WTC11 (cell line): ENCODE data around the gene CSNK1A1L.

Experiments used
- SP1 ChIP-seq: sonication (generic); formaldehyde crosslinking; conservative IDR thresholded peaks from 2 replicates; pipeline ENCODE4 v1.8.1; 2022; ENCODE audit warnings: missing genetic modification reagents
- TCF7 ChIP-seq: sonication (generic); formaldehyde crosslinking; IDR thresholded peaks from 2 replicates; pipeline ENCODE4 v1.8.0; 2022; ENCODE audit warnings: mild to moderate bottlenecking, low read depth, missing genetic modification reagents, moderate library complexity
- TEAD1 ChIP-seq: sonication (generic); formaldehyde crosslinking; IDR thresholded peaks from 2 replicates; pipeline ENCODE4 v1.8.0; 2022; ENCODE audit warnings: mild to moderate bottlenecking, missing genetic modification reagents
- TF ChIP-seq, protein P1 (sequence below): sonication (generic); formaldehyde crosslinking; IDR thresholded peaks from 2 replicates; pipeline ENCODE4 v1.8.1; 2022; ENCODE audit warnings: mild to moderate bottlenecking, missing genetic modification reagents, moderate library complexity, borderline replicate concordance
- TF ChIP-seq, protein P2 (sequence below): sonication (generic); formaldehyde crosslinking; IDR thresholded peaks from 2 replicates; pipeline ENCODE4 v1.8.1; 2023; ENCODE audit warnings: mild to moderate bottlenecking, missing genetic modification reagents, moderate library complexity
- TF ChIP-seq, protein P3 (sequence below): sonication (generic); formaldehyde crosslinking; IDR thresholded peaks from 2 replicates; pipeline ENCODE4 v1.8.1; 2022; ENCODE audit warnings: missing genetic modification reagents, borderline replicate concordance

DNA sequence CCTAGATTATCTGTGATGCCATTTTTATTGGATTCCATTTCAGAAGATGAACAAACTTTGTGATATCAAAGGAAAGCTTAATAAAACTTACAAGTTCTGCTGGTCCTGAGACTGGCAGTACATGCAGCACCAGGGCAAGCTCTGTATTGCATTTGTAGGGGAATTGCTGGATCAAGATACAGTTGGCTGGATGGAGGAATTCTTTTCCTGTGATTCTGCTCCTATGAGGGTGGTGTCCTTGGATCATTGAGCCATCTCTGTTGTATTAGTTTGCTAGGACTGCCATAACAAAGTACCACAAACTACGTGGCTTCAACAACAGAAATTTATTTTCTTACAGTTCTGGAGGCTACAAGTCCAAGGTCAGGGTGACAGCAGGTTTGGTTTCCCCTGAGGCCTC lies 33.9 kb upstream of the CSNK1A1L start:
- TF ChIP-seq TCF7 = no peak
- TF ChIP-seq TEAD1 = no peak
- TF ChIP-seq, protein P1, sequence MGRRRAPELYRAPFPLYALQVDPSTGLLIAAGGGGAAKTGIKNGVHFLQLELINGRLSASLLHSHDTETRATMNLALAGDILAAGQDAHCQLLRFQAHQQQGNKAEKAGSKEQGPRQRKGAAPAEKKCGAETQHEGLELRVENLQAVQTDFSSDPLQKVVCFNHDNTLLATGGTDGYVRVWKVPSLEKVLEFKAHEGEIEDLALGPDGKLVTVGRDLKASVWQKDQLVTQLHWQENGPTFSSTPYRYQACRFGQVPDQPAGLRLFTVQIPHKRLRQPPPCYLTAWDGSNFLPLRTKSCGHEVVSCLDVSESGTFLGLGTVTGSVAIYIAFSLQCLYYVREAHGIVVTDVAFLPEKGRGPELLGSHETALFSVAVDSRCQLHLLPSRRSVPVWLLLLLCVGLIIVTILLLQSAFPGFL (CRISPR knock-in tag) = no peak
- no peak for TF ChIP-seq SP1 (CRISPR knock-in tag)
- TF ChIP-seq, protein P2, sequence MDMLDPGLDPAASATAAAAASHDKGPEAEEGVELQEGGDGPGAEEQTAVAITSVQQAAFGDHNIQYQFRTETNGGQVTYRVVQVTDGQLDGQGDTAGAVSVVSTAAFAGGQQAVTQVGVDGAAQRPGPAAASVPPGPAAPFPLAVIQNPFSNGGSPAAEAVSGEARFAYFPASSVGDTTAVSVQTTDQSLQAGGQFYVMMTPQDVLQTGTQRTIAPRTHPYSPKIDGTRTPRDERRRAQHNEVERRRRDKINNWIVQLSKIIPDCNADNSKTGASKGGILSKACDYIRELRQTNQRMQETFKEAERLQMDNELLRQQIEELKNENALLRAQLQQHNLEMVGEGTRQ (CRISPR knock-in tag) = no peak
- TF ChIP-seq, protein P3, sequence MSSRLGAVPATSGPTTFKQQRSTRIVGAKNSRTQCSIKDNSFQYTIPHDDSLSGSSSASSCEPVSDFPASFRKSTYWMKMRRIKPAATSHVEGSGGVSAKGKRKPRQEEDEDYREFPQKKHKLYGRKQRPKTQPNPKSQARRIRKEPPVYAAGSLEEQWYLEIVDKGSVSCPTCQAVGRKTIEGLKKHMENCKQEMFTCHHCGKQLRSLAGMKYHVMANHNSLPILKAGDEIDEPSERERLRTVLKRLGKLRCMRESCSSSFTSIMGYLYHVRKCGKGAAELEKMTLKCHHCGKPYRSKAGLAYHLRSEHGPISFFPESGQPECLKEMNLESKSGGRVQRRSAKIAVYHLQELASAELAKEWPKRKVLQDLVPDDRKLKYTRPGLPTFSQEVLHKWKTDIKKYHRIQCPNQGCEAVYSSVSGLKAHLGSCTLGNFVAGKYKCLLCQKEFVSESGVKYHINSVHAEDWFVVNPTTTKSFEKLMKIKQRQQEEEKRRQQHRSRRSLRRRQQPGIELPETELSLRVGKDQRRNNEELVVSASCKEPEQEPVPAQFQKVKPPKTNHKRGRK (CRISPR knock-in tag) = no peak
